ENCODE results near the gene NSMF. TPM values are rescaled to one million over a fixed set of nuclear protein-coding genes. Genes with fewer than 3 reads are reported as not detected.

NSMF gene
- total RNA-seq, 2 donors from 2014 or later: 17.1 to 36.4 TPM

DNA sequence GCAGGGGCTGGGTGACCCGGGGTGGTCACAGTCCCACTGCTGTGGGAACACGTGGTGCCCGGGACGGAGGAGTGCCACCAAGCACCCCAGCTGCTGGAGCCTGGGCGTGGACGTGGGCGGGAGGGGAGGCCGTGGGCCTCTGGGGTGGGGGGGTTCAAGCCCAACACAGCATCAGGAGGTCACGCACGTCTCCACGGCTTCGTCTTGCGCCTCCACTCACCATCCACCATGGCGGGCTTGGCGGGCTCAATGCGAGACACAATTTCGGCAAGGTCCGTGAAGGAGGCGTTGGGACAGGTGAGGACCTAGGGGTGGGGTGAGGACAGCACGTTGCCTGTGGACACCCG, 2.2 kb upstream of the NSMF start:
- H3K27me3 Mint-ChIP-seq: no peaks in the 10 kb centered on the region
- peak overlapping the region; percentile 39 for H3K4me3 Mint-ChIP-seq
- no peak for ATAC-seq
- no peak for DNase-seq (ENCODE audit: low spot score)
- H3K36me3 Mint-ChIP-seq: no peaks in the 10 kb centered on the region
- no peaks in the 10 kb centered on the region for H3K9me3 Mint-ChIP-seq
- peaks cover 0 to 8% of the 10 kb centered on the region in 2 donors for H3K4me1 Mint-ChIP-seq (ENCODE audit: low read depth in 2 of 2)
- no peak overlapping the region for H3K27ac Mint-ChIP-seq

DNA sequence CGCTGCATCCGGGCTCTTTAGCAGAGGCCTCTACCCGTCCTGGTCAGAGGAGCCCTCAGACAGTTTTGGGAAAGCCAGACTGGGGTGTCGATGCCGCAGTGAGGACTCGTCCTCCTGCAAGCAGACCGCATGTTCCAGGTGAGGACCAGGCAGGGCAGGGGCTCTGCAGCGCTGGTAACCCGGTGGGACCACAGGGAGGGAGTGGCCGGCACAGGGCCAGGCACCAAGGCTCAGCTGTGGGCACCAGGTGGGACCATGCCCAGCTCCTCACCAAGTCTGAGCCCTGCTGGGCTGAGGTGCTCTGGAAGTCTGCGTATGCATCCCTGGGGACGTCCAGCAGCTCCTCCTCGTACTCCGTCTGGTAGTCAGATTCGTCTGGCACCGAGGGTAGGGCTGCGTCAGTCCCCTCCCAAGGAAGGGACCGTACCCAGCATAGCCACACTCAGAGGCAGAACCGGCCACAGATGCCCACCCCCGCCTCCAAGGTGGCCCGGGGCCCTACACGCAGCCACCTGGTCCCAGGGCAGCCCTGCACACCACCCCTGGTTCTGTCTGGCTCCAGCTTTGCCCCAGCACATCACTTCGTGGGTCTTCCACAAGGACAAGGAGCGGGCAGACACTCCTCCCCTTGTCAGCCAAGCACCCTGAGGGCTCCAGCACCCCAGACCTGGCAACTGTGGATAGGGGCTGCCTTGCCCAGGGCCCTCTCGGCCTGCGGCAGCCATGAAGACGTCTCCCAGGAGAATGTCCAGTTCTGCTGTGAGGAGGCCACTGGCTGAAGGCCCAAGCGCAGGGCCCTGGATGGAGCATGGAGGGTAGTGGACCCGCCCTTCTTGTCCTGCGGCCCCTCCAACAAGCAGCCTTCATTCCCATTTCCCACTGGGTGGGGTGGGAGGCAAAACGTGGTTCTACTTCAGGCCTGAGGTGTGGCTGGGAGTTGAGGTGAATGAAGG, 1.5 kb upstream of the NSMF start:
- ATAC-seq (no peak), DNase-seq (ENCODE audit: low spot score) (no peak)
- Mint-ChIP-seq H3K4me3 (peak overlapping the region; percentile 39), H3K4me1 (ENCODE audit: low read depth in 2 of 2) (peaks cover 0 to 11% of the 10 kb centered on the region in 2 donors), H3K27ac (no peak overlapping the region), H3K9me3 (no peaks in the 10 kb centered on the region), H3K27me3 (no peaks in the 10 kb centered on the region), H3K36me3 (no peaks in the 10 kb centered on the region)

DNA sequence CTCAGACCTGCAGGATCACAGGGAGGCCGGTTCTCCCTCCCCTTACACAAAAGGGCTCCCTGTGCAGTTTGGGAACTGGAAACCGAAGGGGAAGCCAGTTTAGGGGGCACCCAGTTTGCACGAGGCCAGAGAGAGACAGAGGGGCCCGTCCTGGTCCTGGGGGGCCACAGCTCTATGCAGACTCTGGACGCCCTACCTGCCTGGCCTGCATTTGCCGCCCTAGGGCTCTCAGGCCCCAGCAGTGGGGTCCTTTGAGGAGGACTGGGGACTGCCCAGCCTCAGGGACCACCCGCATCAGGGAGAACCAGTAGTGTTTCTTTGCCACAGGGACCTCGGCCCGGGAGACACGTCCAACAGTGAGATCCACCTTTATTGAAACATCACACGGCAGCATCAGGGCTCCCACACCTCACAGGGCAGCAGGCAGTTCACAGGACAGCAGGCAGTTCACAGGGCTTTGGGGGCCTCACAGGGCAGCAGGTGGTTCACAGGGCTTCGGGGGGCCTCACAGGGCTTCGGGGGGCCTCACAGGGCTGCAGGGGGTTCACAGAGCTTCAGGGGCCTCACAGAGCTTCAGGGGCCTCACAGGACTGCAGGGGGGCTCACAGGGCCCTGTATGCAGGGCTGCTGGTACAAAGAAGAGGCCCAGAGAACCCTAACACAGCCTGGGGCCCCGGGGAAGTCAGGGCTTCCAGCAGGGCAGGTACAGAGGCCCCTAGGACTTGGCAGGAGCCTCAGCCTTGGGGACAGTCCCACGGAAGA, 648 bp upstream of the NSMF start:
- H3K36me3 Mint-ChIP-seq: no peaks in the 10 kb centered on the region
- peak overlapping the region in 1 of 2 donors; percentile 33 for H3K27ac Mint-ChIP-seq
- peaks cover 0 to 11% of the 10 kb centered on the region in 2 donors for H3K4me1 Mint-ChIP-seq (ENCODE audit: low read depth in 2 of 2)
- DNase-seq (ENCODE audit: low spot score): no peak
- ATAC-seq: no peak
- H3K27me3 Mint-ChIP-seq: no peaks in the 10 kb centered on the region
- H3K4me3 Mint-ChIP-seq: peak overlapping the region; percentile 36
- no peaks in the 10 kb centered on the region for H3K9me3 Mint-ChIP-seq

DNA sequence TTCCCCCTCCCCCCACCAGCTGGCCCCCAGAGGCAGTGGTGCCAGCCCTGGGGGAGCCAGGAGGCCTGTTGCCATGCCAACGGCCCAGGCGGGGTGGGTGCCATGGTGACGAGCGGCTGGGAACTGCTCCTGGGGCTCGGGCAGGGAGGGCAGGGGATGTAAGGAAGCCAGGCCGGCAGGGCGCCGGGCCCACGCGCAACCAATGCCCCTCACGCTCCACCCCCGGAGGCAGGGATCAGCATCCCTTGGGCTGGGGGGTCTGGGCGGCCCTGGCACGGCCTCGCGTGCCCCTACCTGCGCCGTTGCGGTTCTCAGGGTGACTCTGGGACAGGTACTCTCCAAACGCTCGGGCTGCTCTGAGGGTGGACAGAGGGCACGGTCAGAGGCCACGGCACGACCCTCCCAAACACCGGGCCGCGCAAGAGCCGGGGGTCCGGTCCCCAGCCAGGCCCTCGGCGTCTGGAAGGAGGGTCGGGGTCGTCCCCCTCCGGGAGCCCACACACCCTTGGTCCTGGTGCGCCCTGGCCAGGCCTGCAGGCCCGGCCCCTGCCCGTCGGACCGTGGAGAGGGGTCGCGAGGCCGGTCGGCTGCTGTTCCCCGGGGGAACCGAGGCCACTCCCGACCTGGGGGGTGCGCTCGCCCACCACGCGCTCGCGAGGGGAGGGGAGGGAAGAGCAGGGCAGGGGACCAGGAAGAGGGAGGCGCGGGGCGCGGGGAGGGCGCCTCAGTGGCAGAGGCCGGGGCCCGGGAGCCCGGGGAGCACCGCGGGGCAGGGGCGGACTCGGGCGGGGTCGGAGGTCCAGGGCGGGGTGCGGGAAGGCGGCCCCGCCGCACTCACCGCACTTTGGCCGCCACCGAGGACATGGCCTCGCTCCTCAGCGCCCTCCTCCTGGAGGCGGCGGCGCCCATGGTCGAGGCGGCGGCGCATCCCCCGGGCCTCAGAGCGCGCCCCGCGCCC, 661 bp downstream of the NSMF start:
- Mint-ChIP-seq H3K36me3 (no peaks in the 10 kb centered on the region), H3K27me3 (no peaks in the 10 kb centered on the region), H3K9me3 (no peaks in the 10 kb centered on the region), H3K4me3 (no peak overlapping the region), H3K4me1 (ENCODE audit: low read depth in 2 of 2) (peaks cover 0 to 11% of the 10 kb centered on the region in 2 donors), H3K27ac (no peak overlapping the region)
- no peak for DNase-seq (ENCODE audit: low spot score)
- ATAC-seq: peak; percentile 8 to 19

DNA sequence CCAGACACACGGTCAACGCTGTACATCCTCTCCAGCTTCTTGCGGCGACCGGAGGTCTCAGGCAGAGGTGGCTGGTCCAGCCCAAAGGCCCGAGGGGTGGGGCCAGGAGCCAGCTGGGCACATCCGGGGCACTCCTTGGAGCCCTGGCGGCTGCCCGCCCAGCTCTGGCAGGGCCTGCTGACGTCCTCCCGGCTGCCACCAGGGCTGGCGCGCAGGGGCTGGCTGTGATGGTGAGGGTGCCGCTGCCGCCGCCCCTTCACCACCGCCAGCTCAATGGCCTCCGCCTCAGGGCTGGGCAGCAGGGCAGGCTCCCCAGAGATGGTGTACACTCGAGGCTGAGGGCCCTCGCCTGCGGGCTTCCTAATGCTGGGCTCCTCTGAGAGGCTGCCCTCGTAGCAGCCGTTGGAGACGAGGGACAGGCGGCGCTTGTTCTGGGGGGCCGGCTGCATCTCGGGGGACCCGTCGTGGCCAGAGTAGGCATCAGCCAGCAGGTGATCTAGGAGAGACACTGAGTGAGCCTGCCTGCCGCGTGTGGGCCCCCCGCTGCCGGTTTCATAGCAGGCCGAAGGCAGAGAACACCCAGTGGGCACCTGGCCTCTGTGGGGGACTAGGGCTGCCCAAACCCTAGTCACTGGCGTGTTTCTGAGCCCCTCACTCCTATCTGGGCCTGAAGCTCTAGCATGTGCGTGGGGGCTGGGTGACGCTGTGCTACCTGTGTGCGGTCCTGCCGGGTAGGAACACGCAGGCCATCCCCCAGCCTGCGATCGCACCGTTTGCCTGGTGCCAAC, 1.5 kb downstream of the NSMF start:
- H3K9me3 Mint-ChIP-seq: no peaks in the 10 kb centered on the region
- H3K4me3 Mint-ChIP-seq: no peak overlapping the region
- H3K27ac Mint-ChIP-seq: no peak overlapping the region
- H3K36me3 Mint-ChIP-seq: no peaks in the 10 kb centered on the region
- DNase-seq (ENCODE audit: low spot score): peak; percentile 57
- H3K4me1 Mint-ChIP-seq (ENCODE audit: low read depth in 2 of 2): peaks cover 0 to 11% of the 10 kb centered on the region in 2 donors
- no peak for ATAC-seq
- H3K27me3 Mint-ChIP-seq: no peaks in the 10 kb centered on the region

DNA sequence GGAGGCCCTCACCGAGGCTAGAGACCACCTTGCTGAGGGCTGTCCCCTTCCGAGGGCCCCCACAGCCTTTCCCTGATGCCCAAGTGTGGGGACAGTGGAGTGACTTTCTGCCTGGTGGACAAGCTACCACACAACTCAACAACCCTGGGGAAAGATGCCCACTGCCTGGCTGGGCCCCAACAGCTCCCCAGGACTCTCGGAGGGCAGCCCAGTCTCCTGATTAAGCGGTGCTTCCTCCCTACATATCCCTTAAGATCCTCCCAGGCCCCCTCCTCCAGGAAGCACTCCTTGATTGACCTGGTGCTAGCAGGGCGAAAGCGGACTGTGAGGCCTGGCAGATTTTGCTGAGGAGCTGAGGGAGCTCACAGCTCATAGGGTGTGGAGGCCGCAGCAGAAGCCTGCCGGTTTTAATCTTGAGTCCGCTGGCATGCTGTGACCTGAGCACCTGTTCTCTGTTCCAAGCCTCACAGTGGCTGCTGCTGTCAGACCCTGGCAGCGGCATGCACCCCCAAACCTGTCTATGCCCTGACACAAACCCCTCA, 2.2 kb downstream of the NSMF start:
- Mint-ChIP-seq H3K4me3 (no peak overlapping the region), H3K27ac (no peak overlapping the region), H3K4me1 (ENCODE audit: low read depth in 2 of 2) (peaks cover 5 to 14% of the 10 kb centered on the region in 2 donors), H3K36me3 (no peaks in the 10 kb centered on the region), H3K9me3 (no peaks in the 10 kb centered on the region), H3K27me3 (no peaks in the 10 kb centered on the region)
- no peak for DNase-seq (ENCODE audit: low spot score)
- ATAC-seq: no peak

DNA sequence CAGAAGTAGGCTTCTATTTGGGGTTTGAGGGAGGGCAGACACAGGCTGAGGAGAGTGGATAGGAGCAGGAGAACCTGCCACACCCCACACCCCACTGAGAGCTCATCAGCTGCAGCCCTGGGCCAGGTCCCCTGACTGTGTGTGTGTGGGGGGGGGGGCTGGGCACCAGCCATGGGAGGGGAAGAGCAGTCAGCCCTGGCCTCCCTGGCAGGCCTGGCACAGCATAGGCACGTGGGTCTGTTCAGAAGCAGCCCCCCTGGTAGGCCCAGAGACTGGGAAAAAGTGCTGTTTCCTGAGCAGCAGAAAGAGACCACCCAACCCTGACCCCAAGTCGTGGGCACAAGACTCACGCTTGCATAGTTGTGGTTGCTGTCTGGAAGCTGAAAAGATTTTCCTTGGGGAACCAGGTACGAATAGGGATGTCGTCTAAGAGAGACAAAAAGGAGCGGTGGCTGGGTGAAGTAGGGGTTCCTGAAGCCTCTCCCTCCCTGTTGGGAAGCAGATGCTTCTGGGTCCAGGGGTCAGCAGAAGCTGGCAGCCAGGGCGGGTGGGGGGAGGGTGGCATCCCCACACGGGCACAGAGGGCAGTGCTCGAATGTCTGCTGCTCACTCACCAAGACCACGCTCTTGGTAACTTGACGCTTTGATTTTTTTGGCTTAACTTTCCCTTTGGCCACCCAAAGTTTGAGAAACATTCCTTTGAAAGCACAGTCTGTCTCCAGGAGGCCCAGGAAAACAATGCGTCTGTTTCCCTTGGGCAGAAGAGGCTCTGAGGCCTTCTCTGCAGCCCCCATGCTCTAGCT, 2.9 kb downstream of the NSMF start:
- DNase-seq (ENCODE audit: low spot score) (no peak), ATAC-seq (no peak)
- Mint-ChIP-seq H3K4me3 (no peak overlapping the region), H3K27me3 (no peaks in the 10 kb centered on the region), H3K4me1 (ENCODE audit: low read depth in 2 of 2) (peaks cover 8 to 13% of the 10 kb centered on the region in 2 donors), H3K27ac (no peak overlapping the region), H3K9me3 (no peaks in the 10 kb centered on the region), H3K36me3 (no peaks in the 10 kb centered on the region)

DNA sequence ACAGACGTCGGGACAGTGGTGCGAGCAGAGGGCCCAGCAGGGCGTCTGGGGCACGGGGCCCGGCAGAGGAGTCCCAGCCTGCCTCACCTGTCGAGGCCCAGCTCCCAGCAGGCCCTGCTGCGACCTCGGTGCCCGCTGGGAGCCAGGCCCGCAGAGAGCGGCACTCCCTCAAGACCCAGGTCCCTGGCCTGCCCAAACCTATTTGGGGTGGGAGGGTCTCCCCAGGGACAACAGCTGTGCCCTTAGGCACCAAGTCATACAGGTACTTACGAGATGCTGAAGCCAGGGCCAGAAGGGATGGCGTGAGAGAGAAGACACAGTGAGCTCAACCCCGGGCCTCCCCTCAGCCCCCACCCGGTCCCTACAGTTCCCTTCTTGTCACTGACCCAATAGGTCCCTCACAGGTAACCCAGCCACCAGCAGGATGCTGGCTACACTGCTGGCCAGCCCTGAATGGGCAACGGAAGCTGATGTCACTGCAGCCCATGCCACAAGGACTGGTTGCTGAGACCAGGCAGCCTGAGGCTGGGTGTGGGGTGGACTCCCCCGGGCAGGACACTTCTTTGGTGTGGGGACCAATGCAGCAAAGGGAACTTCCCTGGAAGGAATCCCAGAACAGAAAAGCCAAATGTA, 3.7 kb downstream of the NSMF start:
- Mint-ChIP-seq H3K9me3 (no peaks in the 10 kb centered on the region), H3K27me3 (no peaks in the 10 kb centered on the region), H3K27ac (no peak overlapping the region), H3K4me3 (no peak overlapping the region), H3K4me1 (ENCODE audit: low read depth in 2 of 2) (peaks cover 8 to 19% of the 10 kb centered on the region in 2 donors), H3K36me3 (no peaks in the 10 kb centered on the region)
- DNase-seq (ENCODE audit: low spot score): no peak
- no peak for ATAC-seq

DNA sequence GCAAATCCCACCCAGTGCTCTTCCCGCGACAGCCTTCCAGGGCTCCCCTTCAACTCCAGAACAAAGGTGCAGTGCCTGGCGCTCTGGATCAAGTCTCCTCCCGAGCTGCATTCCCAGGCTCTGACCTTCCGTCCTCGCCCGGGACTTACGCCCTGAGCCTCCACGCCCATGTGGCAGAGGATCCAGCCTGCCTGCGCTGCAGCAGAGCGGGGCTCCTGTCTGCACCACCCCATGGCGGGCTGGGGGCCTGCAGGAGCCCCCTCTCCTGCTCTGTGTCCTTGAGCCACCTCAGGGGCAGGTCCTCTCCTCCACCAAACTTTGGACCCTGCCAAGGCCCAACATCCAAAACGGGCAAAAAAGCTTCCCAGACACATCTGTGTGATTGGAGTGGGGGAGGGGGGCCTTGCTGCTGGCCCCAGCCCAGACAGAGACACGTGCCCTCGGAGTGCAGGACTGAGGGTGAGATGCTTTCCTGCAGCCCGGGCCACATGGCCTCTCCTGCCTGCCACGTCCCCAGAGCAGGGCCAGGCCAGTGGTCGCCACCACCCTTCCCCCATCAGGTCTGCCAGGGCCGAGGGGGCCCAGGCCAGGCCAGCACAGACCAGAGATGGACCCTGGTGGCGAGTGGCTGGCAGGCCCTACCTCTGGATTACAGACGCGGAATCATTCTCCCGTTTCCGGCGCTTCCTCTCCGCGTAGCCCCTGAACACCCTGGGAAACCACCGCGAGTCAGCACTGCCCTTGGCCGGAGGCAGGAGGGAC, 4.4 kb downstream of the NSMF start:
- no peaks in the 10 kb centered on the region for H3K9me3 Mint-ChIP-seq
- H3K27ac Mint-ChIP-seq: no peak overlapping the region
- H3K4me3 Mint-ChIP-seq: no peak overlapping the region
- ATAC-seq (no peak), DNase-seq (ENCODE audit: low spot score) (no peak)
- no peaks in the 10 kb centered on the region for H3K27me3 Mint-ChIP-seq
- H3K4me1 Mint-ChIP-seq (ENCODE audit: low read depth in 2 of 2): peaks cover 8 to 18% of the 10 kb centered on the region in 2 donors
- H3K36me3 Mint-ChIP-seq: no peaks in the 10 kb centered on the region

DNA sequence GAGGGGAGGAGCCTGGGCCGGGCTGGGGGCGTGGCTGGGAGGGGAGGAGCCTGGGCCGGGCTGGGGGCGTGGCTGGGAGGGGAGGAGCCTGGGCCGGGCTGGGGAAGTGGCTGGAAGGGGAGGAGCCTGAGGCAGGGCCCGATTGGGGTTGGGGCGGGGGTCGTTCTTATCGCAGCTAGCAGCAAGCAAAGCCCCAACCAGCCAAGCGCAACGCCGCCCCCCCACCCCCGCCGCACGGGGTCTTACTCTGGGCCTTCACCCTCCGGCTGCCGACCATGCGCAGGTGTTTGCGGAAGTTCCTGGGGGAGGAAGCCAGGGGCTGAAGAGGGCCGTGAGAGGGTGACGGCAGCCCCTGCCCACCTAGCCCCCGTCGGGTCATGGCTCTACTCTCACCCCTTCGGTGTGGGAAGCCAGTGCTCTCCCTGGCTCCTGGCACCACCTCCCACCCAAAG, 5.0 kb downstream of the NSMF start:
- DNase-seq (ENCODE audit: low spot score) (no peak), ATAC-seq (peak; percentile 12 to 55)
- no peak overlapping the region for H3K4me3 Mint-ChIP-seq
- H3K36me3 Mint-ChIP-seq: no peaks in the 10 kb centered on the region
- H3K27ac Mint-ChIP-seq: no peak overlapping the region
- no peaks in the 10 kb centered on the region for H3K27me3 Mint-ChIP-seq
- H3K4me1 Mint-ChIP-seq (ENCODE audit: low read depth in 2 of 2): peaks cover 8 to 20% of the 10 kb centered on the region in 2 donors
- no peaks in the 10 kb centered on the region for H3K9me3 Mint-ChIP-seq

DNA sequence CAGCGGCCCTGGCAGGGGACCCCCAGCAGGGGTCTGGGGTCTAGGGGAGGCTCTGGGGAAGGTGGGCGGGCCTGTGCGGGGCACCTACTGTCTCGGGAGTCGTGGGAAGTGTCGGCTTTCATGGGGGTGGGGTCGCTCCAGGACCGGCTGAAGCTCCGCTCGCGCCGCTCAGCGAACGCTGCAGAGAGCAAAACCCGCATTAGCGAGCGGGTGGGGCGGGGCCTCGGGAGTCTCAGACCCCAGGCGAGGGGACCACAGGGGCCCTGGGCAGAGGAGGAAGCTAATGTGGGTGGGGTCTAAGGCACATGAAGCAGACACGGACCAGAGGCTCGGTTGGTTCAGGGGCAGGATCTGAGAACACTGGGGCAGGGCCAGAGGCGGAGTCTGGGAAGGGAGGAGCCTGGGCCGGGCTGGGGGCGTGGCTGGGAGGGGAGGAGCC, 5.5 kb downstream of the NSMF start:
- Mint-ChIP-seq H3K4me1 (ENCODE audit: low read depth in 2 of 2) (peaks cover 8 to 20% of the 10 kb centered on the region in 2 donors), H3K4me3 (peak overlapping the region; percentile 38), H3K36me3 (no peaks in the 10 kb centered on the region), H3K27me3 (no peaks in the 10 kb centered on the region), H3K9me3 (no peaks in the 10 kb centered on the region), H3K27ac (no peak overlapping the region)
- ATAC-seq (peak; percentile 67 to 84), DNase-seq (ENCODE audit: low spot score) (no peak)

Data from natural killer cell treated with Interleukin-12 subunit alpha and Interleukin-12 subunit beta and Interleukin-15 and Interleukin-18, amount 100 ng/mL, for 72 hours (primary cell).